Umbilical cord (tissue), 2 donors: ENCODE results near the gene DENND1A. TPM values are rescaled to one million over a fixed set of nuclear protein-coding genes. Genes with fewer than 3 reads are reported as not detected.
"Not testable (repeated sequence)": the region's sequence is repeated elsewhere in the genome, so short reads cannot be mapped to it uniquely, and the experiment has no call there.

Source experiments
- DNase-seq: peaks from one replicate; pipeline ENCODE4 v3.0.0-alpha.2; 2015; ENCODE audit warnings: low spot score
- total RNA-seq: library from RNA; depleted of rRNA; stranded (reverse); fragments of >200 nt; gene quantifications from one replicate; pipeline ENCODE4 v1.2.3, GENCODE V29; 2014; ENCODE audit warnings: low replicate concordance; ENCODE audit not compliant: insufficient read depth

The DENND1A gene
- total RNA-seq, 1 donor from 2014 or later, result 35.4 TPM

DNA sequence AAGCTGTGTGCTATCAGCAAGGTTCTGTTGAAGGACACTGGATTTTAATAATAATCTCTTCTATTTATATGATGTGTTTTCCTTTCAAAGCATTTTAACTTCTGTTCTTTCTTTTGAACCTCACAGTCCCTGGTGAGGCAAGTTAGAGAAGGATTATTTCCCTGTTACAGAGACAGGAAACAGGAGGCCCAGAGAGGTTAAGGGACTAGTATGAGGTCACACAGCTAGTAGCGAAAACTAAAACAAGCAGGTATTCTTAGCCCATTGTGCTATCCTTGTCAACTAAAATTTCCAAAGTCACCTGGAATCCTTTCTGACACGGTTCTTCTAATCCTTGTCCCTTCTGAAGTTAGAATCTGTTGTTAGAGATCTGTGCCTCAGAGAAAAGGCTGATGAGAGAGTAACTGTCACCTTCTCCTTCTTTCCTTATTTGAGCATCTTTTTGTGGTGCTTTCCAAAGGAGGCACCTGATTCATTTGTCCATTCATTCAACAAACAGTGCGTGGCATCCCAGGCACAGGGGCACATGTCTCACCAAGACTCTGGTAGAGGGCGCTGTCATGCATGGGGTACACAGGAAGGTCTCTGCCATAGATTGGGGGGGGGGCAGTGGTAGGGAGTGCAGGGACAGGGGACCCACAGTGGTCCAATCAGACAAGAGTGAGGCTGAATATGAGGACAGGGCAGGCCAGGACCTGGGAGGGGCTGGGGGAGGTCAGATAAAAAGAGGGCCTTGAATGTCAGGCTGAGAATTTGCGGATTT is 512.5 kb downstream of the DENND1A start:
- no peak for DNase-seq

DNA sequence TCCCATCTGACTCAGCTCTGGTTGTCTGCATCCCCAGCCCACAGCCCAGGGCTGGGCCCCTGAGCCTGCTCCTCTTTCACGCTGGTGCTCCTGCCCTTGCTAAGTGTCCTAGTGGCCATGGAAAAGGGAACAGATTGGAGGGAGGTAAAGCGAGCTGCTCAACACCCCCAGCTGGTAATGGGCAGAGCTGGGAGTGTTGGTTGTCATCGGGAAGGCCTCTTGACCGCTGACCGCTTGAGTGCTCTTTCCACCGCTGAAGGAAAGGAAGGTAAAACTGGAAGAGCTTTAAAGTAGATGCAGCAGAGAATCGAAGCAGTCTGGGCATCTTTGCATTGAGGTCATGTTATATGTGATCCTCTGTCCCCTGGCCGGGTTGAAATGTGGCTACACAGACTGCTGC is 513.8 kb downstream of the DENND1A start:
- no peak for DNase-seq

DNA sequence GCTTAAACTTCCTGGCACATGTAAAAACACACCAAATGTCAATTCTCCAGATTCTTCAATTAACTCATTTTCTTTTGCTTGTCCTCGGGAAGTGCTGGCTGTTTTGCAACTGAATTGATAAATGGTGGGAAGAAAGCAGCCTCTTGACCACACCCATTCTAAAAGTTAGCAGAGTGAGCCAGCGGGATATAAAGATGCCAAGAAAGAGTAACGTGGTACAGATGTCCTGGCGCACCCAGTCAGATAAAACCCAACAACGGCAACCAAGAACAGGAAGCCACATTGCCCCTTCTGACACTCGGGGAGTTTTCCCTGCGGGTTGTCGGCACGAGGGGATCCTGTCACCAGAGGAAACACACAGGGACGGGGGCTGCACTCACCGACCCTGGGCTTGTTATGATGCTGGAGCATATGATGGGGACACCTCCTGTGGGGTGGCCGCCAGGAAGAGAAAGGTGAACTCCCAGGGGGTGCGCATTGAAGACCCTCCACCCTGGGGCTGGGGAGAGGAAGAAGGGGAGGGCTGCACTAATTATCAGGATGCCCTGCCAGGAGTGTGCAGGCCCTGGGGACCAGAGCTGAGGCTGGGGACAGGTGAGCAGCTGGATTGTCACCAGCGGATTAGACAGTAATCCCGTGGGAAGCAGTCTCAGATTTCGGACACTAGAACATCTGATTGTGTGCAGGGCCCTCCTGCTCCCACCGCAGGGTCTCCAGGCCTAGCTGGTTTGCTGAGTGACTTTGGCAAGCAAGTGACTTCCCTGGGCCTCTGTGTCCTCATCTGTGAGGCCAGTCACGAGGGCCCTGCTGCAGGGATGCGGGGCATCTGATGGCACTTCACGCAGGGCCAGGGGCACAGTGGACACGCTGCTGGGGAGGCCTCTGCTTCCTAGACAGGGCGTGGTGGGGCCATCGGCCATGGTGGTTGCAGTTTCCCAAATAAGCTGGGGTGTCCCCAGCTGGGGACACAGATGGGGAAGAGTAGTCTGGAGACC is 514.7 kb downstream of the DENND1A start:
- DNase-seq, result peak; percentile 24

DNA sequence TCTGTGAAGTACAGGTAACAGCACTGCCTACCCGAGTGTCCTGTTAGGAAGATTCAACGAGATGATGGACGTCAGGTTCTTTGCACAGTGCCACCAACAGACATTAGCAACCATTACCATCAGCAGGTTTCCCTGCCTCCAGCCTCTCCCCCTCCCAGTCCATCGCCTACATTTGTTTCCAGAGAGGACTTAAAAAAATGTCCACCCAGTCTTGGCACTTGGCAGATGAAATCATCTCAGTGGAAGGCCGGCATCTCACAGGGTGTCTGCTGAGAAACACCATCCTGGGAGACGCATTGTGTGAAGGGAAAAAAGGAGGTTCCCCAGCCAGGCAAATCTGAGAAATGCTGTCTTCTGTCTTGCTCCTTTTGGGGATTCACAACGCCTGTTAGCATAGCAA is 515.7 kb downstream of the DENND1A start:
- no peak for DNase-seq

DNA sequence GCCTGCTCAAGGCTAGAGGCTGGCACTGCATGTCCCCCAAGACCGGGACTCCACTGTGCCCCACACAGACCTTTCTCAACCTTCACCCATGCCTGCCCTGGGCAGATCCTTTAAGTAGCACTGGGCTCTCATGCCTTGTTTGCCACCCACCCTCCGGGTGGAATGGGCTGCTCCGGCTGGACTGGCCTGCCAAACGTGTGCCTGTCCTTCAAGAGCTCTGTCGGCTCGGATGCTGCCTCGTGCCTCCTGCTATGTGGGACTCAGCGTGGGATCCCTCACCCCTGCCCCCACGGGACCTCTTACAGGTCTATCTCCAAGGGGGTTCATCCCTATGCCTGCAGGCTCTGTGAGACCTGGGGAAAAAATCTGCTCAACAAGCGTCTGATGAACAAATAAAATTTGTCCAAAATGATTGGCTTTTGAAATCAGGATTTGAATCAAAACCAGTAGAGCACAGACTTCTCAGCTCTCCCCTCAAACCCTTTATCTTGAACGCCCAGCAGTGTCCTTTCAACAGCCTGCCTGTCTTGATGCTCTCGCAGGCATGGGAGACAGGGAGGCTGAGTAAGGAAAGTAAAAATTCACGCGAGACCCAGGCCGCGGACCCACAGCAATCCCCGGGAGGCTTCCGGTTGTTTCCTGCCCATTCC is 517.6 kb downstream of the DENND1A start:
- no peak for DNase-seq

DNA sequence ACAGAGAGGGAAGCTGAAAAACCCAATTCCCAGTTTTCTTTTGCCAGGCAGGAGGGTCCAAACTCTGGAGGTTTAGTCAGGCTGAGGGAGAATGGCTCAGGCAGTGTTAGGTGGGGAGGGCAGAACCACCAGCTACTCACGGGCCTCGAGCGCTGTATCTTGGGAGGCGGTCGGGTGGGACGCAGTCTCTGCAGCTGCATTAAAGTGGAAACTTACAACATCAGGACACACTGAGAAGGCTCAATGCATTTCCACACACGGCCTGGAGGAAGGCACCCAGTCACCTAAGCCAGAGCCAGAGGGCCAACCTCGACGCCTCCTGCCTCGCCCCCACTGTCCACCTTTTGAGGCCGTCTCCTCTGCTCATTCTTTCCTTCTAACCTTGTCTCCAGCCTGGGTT is 518.3 kb downstream of the DENND1A start:
- DNase-seq, result no peak

DNA sequence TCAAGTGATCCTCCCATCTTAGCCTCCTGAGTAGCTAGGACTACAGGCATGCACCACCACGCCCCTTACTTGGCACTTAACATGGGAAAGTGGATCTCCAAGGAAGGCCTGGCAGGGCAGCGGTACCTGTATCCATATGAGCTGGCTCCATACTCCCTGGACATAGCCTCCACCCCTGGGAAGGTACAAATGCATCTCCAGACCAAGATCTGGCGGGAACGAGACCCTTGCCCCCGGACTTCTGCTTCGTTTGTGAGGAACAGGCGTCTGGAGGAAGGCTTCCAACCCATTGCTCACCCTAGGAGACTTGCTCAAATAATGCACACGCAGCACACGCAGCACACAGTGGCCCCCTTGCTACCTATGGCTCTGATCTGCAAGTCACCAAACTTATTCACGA is 518.7 kb downstream of the DENND1A start:
- no peak for DNase-seq

DNA sequence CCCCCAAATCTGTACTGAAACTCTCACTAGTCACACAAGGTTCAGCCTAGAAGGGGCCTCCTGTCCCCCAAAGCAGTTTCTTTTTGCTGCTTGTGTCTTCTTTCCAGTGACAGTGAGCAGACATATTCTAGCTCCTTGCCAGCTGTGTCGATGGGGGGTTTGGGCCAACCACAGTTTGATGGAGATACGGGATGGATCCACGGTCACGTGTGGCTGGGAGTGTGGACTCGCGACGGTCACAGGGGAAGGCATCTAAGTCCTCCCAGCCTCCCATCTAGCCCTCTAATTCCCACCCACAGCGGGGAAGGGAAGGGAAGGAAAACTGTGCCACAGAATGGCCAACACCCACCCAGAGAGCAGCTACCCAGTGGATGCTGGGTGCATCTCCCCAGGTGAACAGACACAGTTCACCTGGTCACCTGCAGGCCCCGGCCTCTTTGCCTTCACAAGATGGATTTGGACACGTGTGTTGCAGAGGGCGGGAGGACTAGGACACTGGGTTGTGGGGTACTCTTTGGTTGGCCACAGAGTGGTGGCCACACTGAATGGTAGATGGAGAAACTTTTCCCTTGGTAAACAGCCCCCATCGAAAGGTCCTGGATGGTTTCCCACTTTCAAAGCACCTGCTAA is 519.5 kb downstream of the DENND1A start:
- no peak for DNase-seq

DNA sequence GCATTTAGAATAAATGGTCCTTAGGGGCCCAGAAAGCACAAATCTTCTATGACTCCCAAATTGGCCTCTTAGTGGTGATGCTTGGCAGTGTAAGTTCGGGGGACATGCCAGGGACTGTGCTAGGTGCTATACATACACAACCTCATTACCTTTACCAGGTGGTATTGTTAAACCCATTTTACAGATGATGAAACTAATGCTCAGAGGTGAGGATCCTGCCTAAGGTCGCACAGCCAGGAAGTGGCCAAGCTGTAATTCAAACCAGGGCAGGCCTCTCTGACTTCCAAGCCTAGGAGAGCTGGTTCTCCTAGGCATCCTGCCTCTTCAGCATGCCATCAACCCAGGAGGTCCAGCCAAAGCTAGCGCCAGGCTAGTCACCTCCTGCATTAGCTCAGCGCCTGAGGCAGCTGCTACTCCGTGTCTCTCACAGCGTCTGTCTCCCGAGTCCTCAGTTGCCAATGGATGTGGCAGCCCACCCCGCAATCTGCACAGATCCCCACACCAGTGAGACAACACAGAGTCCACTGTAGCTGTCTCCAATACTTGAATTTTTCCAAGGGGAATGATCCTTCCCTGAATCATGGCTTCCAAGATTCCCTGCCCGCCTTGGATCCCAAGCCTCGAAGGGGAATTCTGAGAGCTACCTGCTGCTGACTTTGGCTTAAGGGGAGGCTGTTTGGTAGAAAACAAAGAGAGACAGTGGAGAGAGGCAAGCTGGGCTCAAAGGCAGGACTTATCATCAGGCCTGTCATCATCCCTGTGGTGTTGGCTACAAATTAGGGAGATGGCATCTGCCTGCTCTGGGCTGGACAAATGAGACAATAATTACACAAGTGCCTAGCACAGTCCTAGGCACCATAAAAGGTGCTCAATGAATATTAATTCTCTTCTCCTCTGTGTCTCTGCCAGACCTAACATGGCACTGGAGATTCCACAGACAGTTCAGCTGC is 521.3 kb downstream of the DENND1A start:
- no peak for DNase-seq

DNA sequence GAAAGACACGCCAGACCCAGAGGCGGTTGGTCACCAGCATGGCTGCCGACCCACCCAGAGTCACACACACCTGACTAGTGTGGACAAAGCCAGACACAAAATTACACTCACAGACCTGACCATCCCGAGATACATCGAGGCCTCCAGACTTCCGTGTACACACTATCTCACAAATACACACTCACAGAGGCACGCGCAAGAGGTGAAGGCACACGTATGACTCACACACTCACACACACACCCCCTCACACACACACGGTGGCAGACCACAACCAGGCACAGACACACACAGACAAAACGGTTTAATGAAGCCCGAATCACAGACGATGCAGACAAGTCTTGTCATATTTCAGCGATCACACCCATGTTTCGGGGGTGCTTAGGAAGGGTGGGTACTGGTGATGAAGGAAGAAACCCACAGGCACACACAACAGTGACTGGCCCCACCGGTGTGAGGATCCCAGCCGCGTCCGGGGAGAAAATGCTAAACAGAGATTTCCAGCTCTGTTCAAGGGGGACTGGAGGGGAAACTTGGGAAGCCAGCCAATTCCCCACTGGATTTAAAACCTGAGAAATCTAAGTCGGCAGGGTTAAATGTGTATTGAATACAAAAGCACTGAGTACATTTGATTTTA is 522.6 kb downstream of the DENND1A start:
- no peak for DNase-seq

DNA sequence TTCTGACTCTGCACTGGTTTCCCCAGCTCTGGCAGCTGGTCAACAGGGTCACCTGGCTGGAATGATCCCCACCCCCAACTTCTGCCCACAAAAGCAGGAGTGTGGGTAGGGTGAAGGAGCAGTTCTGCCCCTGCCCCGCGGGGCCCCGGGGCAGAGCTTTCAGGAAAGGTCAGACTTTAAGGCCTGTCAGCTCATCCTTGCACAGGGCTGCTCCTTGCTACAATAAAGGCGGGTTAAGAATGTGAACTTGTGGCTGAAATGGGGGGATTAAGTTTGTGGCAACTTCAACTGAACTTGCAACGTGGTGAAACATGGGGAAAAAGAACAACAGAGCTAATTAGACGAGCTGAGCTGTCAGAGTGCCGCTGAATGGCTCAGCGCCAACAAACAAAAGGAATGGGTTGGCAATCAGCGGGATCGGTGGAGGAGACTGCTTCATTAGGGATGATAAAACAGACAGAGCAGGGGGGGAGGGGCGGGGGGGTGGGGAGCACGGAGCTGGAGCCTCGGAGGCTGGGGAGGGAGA is 523.2 kb downstream of the DENND1A start:
- no peak for DNase-seq

DNA sequence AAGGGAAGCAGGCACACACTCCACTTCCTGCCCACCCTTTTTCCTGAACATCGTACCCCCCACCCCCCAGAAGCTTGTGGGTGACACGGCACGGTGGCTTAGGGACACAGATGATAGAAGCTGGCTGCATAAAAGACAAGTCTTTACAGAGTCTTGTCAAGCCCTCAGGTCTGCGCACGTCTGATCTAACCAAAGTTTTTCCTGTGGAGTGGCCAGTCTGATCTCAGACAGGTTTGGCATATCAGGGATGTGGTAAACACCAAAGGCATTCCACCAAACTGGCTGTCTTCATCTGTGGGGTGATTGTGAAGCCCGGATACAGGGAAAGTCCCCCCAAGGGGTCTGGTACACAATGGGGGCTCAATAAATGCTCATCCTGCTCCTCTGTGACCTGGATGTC is 523.9 kb downstream of the DENND1A start:
- DNase-seq, result no peak

DNA sequence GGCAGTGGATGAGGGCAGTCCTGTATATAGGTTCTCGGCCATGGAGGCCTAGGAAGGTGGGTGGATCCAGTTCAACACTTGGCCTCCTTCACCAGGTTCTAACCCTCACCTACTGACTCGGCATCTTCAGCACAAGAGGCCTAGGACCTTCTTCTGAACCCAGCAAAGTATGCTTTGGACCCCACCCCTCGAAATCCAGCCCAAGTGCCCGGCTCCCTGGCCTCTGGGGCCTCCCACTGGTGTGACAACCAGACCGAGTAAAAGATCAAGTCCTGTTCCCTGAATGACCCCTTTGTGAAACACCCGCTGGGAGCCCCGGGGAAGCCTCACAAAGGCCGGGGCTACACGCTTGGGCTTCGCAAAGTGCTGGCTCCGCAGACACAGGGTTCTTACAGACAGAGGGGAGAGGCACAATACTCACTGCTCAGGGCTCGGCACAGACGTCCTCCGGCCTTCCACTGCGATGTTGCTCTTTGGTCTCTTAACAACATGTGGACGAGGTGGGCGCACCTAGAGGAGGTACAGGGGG is 526.9 kb downstream of the DENND1A start:
- no peak for DNase-seq

DNA sequence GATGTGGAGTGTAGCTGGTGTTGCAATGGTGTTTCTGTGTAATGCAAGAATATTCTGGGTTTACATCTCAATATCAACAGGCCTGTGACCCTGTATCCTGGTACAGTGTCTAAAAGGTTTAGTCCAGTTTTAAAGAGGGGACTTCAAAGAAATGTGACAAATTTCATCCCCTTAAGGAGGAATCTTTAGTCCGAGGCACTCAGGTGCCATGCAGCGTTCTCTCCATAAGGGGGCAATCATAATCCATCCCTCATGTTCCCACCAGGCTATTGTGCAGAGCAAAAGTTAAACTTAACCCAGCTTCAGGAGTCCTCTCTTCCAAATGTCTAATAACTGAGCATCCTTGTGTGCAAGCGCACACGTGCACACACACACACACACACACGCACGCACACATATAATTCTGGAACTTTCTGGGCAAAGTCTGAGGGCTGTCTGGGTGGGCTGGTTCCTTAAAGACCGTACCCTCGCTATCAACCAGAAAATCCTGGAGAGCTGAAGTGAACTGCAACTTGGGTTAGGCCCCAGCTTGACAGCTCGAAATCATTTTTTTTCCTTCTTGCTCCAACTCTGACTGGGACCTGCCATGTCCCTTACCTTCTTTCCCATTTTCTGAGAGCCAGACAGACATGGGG is 527.9 kb downstream of the DENND1A start:
- DNase-seq, result peak; percentile 65

DNA sequence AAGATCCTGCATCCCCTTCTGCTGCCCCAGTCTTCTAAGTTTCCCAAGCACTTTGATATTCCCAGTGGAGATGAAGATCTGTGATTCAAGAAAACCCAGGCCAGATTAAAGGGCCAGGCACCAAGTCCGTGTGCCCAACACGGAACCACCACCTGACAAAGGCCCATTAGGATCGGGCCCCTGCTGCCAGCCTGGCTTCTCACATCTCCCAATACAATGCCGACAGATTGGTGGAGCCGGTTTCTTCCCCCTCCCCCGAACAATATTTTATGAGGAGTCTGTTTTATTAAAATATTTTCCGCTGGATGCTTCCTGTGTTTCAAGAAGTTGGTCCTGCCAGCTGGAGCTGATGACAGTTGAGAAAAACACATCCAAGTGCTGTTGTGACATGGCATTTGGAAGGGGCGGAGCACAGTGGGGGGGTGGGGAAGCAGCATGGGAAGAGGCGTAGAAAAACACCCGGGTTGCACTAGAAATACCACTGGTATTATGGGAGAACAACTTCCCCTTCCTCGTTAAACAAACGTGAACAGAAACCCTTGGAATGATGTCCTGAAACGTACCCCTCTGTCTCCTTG is 528.9 kb downstream of the DENND1A start:
- peak; percentile 57 for DNase-seq

DNA sequence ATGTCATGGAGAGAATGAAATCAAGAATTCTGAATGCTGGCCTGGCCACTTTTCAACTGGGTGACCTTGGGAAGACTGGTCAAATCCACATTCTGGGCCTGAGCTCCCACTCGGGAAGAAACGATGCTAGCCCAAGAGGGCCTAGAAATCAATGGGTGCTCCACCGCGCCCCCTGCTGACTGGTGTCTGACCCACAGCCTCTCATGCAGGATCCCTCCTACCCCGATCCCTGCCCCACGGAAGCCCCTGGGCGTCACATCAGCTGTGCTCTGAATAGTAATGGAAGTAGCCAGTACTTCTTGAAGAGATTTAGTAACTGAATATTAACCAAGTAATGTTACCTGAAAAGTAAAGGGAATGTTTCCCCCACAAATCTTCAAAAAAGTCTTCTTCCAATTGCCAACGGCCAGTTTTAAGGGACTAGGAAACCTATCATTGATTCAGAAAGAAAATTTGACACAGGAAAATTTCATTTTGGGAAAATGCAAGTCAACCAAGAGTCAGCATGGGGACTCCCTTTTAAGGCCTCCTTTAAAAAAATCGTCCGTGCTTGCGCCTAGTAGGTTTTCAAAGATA is 530.0 kb downstream of the DENND1A start:
- DNase-seq, result no peak

DNA sequence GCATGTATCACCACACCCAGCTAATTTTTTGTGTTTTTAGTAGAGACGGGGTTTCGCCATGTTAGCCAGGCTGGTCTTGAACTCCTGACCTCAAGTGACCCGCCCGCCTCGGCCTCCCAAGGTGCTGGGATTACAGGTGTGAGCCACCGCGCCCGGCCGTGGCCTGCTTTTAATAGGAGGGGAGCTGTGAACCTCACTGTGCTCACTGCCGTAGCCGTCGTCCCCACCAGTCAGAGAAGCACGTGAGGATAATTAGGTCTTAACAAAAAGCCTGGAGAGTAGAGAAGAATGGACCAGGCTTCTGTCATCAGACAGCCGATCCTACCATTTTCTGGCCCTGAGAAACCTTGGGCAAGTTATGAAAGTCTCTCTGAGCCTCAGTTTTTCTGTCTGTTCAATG is 531.0 kb downstream of the DENND1A start:
- not testable (repeated sequence) for DNase-seq

DNA sequence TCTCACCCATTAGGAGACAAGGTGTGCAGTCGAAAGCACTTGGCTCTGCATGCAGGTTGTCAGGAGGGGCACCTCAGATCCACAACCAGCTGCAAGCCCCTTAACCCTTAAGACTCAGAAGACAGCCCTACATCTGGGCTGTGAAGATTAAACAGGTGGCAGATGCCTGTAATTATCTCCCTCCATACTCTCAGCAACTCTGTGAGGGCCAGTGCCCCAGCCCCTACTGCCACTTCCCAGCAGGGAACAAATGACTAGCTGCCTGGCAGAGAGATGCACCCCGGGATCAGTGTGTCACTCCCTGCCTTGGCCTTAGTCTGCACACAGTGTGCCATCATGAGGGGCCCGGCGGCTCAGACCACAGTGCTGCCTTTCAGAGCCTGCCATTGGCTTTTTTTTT is 532.0 kb downstream of the DENND1A start:
- no peak for DNase-seq
